ENCODE results near the gene CPSF2.
A peak's percentile ranks its signal among the peaks of the same experiment; 100 is the strongest.

Gene CPSF2

DNA sequence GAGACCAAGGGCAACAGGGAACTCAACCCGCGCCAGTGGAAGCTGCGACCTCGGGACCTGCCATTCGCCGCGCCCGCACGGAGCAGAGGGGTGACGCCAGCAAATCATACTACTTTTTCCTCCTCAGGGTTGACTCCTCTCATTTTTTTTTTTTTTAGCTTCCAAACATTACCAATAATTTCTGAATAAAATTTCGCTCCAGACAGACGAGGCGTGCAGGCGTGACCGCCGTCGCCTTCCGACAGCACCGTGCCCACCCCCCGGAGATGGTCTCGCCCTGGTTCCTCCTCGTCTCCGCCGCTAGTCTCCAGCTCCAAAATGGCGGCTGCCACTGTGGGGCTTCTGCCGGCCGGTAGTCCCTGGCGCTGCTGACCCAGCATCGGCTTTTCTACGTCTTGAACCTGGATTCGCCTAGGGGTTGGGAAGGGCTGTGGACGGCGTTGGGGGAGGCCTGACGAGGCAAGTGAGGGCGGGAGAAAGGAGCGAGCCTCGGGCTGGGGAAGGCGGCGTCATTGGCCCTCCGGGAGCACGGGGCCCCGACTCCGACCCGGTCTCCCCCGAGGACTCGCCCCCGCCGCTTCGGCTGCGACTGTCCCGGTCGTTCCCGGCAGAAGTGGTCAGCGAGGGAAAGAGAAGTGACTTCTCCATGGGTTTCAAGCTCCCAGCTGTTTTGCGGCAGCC lies at the start of gene CPSF2, which contains the start of gene NDUFB1:
Gene CPSF2, plus strand, starts transcription at position 300 of the 681 bp plus-strand sequence. CDS start 9,016 bp downstream, outside the sequence.
Gene NDUFB1, minus strand, starts transcription at position 37 of the 681 bp plus-strand sequence. CDS start 4,069 bp downstream, outside the sequence.
- DNase-seq: peak; percentile 74

DNA sequence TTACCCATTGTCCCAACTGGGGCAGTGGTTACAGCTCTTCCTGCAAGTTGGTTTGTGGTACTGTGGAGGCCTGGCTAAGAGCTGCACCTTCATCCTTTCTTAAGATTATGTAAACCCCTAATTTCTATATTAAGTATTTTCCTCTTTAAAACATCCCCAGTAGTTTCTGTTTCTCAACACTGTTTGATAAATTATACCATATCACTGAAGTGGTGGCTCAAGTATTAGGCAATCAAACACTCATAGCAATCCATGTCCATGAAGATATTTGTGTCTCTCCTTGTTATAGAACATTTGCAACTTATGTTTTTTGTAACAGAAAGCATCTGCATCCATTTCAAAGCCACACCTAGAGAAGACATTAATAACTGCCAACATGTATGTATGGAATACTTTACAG lies 47.2 kb upstream of the CPSF2 start:
- no peak for DNase-seq

DNA sequence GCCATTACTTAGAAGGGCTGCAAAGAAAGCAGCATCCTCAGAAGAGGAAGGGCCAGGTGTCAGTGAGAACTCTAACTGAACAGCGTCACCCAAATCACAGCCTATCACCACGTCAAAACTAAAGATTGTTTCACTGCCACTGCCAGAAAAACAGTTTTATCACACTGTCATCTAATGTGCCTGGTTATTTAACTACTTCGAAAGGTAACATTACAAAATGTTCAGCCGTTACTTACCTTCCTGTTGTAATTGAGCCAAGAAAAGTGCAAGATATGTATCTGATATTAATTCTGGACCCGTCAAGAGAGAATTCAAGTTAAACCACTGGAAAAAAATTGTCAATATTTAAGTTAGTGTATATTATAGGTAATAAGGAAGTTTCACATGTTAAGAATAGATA lies 33.3 kb upstream of the CPSF2 start:
- no peak for DNase-seq

GRCh38 chr14:92093320-92093719 lies 28.4 kb upstream of the CPSF2 start:
- DNase-seq: no peak

GRCh38 chr14:92099802-92100201 lies 22.0 kb upstream of the CPSF2 start:
- no peak for DNase-seq

- peak; percentile 2 for DNase-seq
These were observed 18.3 kb upstream of the CPSF2 start for GRCh38 chr14:92103363-92103989.

GRCh38 chr14:92105073-92105892 lies 16.5 kb upstream of the CPSF2 start:
- no peak for DNase-seq

DNA sequence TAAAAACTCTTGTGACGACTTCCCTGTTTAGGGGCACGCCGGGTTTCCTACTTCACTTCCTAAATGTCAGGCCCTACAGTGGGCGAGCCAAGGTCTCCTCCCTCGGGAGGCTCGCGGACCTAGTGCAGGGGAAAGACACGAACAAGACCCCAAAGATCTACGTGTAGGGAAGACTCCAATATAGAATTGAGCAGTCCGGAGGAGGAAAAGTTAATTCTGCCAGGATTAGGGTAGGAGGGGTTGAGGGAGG lies 16.0 kb upstream of the CPSF2 start:
- DNase-seq: no peak

GRCh38 chr14:92106143-92106926 lies 15.4 kb upstream of the CPSF2 start, which contains the start of gene ATXN3:
Gene ATXN3 (minus strand): TSS chr14:92106582. CDS start chr14:92106552, 30 bp downstream.
- DNase-seq: peak; percentile 97

- no peak for DNase-seq
These were observed 13.2 kb upstream of the CPSF2 start for GRCh38 chr14:92108345-92109254.

- DNase-seq: no peak
These were observed 12.3 kb upstream of the CPSF2 start for GRCh38 chr14:92109490-92109889.

DNA sequence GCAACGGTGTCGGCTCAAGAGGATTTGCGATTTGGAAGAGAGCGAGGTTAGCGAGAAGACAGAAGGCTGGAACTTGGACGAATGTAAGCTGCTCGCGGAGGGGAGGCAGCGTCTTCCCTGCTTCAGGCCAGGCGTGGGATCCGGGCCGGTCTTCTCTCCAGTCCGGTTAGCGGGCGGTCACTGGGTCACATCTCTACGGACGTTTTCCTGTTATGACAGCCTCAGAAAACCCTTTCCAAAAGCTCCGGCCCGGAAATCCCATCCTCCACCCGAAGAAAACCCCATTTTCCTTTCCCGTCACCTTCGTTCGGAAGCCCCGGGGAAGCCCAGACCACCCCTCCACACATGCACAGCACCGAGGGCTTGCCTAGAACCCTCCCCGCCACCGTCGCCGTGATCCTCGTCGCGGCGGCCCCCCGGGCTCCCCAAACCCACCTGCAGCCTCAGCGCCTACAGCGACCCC lies 531 bp upstream of the CPSF2 start:
- no peak for DNase-seq

DNA sequence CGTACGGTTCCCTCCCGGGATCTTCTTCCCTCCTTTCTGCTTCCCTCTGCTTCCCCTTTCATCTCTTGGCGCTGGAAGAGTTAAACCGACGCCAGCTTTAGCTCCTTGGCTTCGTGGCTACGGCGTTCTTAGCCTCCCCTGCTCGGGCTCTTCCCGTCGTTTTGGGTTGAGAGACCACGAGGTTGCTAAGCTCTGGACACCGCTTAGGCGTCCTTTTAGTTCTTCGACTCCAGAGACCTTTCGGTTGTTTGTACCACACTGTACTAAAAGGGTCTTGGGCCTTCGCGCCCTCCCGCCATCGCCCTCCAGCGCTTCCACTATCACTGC lies 545 bp downstream of the CPSF2 start:
- DNase-seq: peak; percentile 10

- DNase-seq: no peak
These were observed 992 bp downstream of the CPSF2 start for GRCh38 chr14:92122761-92123160.

DNA sequence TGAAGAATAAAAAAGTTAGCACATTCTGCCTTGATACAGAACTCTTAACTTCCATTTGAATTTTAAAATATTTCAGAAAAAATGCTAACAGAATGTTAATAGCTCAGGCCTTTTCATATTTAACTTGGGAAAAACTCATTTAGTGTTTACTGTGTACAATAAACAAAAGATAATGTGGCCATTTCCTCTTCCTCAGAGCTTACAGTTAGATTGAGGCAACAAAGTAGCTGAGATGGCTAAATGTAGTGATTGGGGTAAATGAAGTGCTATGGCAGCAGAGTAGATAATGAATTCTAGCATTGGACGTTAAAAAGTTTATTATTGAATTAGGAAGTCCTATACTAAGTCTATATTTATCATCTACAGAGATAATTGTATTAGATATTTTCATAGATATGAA lies 12.7 kb downstream of the CPSF2 start:
- DNase-seq: no peak

GRCh38 chr14:92135269-92135668 lies 13.5 kb downstream of the CPSF2 start:
- no peak for DNase-seq

- DNase-seq: no peak
These were observed 21.5 kb downstream of the CPSF2 start for GRCh38 chr14:92143309-92143708.

DNA sequence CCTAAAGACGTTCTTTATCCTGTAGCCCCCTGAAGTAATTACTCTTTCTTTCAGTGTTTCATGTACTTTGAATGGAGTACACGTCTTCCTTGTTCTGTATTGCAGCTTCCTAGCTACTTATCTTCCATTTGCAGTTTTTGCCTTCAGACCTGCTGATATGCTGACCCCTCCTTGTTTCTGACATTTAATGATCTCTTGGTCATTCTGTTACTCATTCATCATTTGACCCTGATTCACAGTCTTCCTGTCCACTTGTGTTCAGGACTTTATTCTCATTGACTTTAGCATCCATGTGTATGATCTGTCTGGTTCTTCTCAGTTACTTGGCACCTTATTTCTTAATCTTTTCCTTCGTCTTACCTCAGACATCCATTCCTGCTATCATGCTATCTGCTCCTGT lies 22.2 kb downstream of the CPSF2 start:
- no peak for DNase-seq

DNA sequence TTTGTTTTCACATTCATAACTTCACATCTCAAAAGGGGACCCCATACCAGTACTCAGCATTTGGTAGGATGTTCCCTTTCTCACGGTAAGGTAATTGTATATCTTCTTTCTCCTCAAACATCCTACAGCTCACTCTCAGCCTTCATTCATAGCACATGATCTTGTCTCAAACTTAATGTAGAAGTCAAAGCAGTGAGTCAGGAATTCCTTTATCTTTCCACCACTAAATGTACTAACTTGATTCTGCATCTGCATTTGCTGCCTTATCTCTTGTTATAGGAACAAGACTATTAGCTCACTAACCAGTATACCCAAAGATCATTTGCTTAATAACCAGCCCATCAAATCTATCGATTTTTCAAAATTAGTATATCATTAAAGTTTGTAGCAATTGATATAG lies 22.9 kb downstream of the CPSF2 start:
- DNase-seq: no peak

DNA sequence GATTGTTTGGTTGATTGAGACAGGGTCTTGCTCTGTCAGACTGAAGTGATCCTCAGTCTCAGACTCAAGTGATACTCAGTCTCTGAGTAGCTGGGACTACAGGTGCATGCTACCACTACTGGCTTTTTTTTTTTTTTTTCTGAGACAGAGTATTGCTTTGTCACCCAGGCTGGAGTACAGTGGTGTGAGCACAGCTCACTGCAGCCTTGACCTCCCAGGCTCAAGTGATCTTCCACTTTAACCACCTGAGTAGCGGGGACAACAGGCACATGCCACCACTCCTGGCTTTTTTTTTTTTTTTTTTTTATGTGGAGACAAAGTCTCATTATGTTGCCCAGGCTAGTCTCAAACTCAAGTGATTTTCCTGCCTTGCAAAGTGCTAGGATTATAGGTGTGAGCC lies 31.8 kb downstream of the CPSF2 start:
- DNase-seq: peak; percentile 11

- DNase-seq: peak; percentile 42
These were observed 32.6 kb downstream of the CPSF2 start for GRCh38 chr14:92154283-92154942.

Data from NCI-H510A (cell line).